ENCODE data around the gene TXNDC8.
"Not testable (repeated sequence)": the region's sequence is repeated elsewhere in the genome, so short reads cannot be mapped to it uniquely, and the experiment has no call there.

TXNDC8 gene

DNA sequence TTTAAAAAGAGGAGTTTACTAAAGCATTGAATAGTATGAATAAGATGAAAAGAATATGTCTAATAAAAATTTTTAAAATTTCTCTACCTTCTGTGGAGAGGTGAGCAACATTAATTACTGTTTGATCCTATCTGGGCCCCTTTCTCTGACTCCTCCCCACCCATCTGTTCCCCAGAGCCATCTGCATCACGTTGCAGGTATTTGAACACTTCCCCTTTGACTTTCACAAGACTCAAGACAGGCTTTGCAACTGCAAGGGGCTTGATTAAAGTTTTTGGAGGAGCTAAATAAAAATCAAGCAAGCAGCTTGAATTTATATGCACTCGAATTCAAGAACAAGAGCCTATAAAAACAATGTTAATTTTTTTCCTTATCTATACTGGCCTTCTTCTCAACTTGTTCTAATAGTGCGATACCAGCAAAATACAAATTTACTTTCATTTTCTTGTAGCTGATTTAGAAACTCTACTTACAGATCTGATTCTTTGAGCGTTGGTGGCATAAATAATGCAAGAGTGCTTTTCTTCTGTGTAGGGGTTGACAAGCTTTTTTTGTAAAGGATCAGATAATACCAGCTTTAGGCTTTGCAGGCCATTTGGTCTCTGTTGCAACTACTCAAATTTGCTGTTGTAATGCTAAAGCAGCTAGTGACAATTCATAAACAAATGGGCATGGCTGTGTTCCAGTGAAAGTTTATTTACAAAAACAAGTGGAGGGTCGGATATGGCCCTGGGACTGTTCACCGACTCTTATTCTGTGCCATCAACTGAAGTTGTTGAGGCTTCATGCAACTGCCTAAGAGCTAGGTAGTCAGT lies 21.2 kb downstream of the TXNDC8 start (continued):
- TF ChIP-seq, protein P1, sequence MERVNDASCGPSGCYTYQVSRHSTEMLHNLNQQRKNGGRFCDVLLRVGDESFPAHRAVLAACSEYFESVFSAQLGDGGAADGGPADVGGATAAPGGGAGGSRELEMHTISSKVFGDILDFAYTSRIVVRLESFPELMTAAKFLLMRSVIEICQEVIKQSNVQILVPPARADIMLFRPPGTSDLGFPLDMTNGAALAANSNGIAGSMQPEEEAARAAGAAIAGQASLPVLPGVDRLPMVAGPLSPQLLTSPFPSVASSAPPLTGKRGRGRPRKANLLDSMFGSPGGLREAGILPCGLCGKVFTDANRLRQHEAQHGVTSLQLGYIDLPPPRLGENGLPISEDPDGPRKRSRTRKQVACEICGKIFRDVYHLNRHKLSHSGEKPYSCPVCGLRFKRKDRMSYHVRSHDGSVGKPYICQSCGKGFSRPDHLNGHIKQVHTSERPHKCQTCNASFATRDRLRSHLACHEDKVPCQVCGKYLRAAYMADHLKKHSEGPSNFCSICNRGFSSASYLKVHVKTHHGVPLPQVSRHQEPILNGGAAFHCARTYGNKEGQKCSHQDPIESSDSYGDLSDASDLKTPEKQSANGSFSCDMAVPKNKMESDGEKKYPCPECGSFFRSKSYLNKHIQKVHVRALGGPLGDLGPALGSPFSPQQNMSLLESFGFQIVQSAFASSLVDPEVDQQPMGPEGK (CRISPR knock-in tag; IDR thresholded peaks at IDR 0.05; ENCODE audit: borderline replicate concordance) = no peak
- TF ChIP-seq, protein P2, sequence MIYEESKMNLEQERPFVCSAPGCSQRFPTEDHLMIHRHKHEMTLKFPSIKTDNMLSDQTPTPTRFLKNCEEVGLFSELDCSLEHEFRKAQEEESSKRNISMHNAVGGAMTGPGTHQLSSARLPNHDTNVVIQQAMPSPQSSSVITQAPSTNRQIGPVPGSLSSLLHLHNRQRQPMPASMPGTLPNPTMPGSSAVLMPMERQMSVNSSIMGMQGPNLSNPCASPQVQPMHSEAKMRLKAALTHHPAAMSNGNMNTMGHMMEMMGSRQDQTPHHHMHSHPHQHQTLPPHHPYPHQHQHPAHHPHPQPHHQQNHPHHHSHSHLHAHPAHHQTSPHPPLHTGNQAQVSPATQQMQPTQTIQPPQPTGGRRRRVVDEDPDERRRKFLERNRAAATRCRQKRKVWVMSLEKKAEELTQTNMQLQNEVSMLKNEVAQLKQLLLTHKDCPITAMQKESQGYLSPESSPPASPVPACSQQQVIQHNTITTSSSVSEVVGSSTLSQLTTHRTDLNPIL (CRISPR knock-in tag; IDR thresholded peaks at IDR 0.05; ENCODE audit: low read depth) = no peak
- no peak for TF ChIP-seq PPARA (CRISPR knock-in tag; IDR thresholded peaks at IDR 0.05; ENCODE audit: borderline replicate concordance)

DNA sequence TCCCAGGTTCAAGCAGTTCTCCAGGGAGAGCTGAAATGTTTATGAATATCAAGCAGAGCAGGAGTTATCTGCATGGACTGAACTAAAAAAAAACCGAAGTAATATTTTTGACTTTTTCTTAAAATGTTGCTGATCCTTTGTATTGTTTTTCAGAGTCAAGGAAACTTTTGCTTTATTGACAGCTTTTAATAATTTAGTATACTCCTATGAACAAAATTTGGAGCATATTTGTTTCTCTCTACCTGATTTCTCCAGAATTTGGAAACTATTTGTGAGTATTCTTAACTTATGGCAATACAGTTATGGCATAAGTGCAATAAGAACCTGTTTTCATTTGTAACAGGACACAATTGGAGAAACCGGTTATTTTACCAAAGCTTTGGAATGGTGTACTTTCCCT lies 25.7 kb downstream of the TXNDC8 start:
- not testable (repeated sequence) for ATAC-seq

DNA sequence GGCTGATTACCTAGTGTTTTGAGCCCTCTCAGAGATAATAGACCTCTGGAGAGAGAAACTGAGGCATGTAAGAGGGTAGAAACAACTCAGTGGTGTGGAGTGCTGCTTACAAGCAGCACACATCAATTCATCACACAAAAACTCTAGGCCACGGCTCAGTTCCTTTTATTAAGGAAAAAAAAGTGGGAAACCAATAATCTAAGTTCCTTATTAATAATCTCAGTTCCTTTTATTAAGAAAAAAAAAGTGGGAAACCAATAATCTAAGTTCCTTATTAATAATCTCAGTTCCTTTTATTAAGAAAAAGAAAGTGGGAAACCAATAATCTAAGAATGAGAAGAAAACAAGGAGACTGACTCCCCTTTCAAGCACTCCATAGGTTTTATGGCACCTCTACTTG lies 28.0 kb downstream of the TXNDC8 start:
- TF ChIP-seq ZFP3 (CRISPR knock-in tag; IDR thresholded peaks at IDR 0.05) (no peak), ZNF70 (CRISPR knock-in tag; IDR thresholded peaks at IDR 0.05) (no peak), PPARA (CRISPR knock-in tag; IDR thresholded peaks at IDR 0.05; ENCODE audit: borderline replicate concordance) (no peak), ARNTL (CRISPR knock-in tag; IDR thresholded peaks at IDR 0.05; ENCODE audit: borderline replicate concordance, low read depth) (no peak), ZNF8 (CRISPR knock-in tag; IDR thresholded peaks at IDR 0.05) (no peak), ZFP30 (CRISPR knock-in tag; IDR thresholded peaks at IDR 0.05) (no peak), GLIS3 (CRISPR knock-in tag; IDR thresholded peaks at IDR 0.05) (no peak), ISL1 (CRISPR knock-in tag; IDR thresholded peaks at IDR 0.05) (no peak), BACH2 (CRISPR knock-in tag; IDR thresholded peaks at IDR 0.05; ENCODE audit: borderline replicate concordance) (no peak), ZC3H10 (CRISPR knock-in tag; IDR thresholded peaks at IDR 0.05) (no peak), TCF4 (CRISPR knock-in tag; IDR thresholded peaks at IDR 0.05; ENCODE audit: borderline replicate concordance) (no peak), SNAI2 (CRISPR knock-in tag; IDR thresholded peaks at IDR 0.05) (no peak), ZNF565 (CRISPR knock-in tag; conservative IDR thresholded peaks at IDR 0.05; ENCODE audit: low read depth) (no peak), OSR1 (CRISPR knock-in tag; IDR thresholded peaks at IDR 0.05) (no peak), CSDC2 (CRISPR knock-in tag; IDR thresholded peaks at IDR 0.05) (no peak), RARB (CRISPR knock-in tag; IDR thresholded peaks at IDR 0.05) (no peak)
- TF ChIP-seq, protein P1 (CRISPR knock-in tag; IDR thresholded peaks at IDR 0.05; ENCODE audit: borderline replicate concordance) = no peak
- TF ChIP-seq, protein P3, sequence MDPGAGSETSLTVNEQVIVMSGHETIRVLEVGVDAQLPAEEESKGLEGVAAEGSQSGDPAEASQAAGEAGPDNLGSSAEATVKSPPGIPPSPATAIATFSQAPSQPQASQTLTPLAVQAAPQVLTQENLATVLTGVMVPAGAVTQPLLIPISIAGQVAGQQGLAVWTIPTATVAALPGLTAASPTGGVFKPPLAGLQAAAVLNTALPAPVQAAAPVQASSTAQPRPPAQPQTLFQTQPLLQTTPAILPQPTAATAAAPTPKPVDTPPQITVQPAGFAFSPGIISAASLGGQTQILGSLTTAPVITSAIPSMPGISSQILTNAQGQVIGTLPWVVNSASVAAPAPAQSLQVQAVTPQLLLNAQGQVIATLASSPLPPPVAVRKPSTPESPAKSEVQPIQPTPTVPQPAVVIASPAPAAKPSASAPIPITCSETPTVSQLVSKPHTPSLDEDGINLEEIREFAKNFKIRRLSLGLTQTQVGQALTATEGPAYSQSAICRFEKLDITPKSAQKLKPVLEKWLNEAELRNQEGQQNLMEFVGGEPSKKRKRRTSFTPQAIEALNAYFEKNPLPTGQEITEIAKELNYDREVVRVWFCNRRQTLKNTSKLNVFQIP (CRISPR knock-in tag; IDR thresholded peaks at IDR 0.05; ENCODE audit: borderline replicate concordance, low read depth) = no peak
- TF ChIP-seq, protein P2 (CRISPR knock-in tag; IDR thresholded peaks at IDR 0.05; ENCODE audit: low read depth) = no peak
- TF ChIP-seq, protein P4, sequence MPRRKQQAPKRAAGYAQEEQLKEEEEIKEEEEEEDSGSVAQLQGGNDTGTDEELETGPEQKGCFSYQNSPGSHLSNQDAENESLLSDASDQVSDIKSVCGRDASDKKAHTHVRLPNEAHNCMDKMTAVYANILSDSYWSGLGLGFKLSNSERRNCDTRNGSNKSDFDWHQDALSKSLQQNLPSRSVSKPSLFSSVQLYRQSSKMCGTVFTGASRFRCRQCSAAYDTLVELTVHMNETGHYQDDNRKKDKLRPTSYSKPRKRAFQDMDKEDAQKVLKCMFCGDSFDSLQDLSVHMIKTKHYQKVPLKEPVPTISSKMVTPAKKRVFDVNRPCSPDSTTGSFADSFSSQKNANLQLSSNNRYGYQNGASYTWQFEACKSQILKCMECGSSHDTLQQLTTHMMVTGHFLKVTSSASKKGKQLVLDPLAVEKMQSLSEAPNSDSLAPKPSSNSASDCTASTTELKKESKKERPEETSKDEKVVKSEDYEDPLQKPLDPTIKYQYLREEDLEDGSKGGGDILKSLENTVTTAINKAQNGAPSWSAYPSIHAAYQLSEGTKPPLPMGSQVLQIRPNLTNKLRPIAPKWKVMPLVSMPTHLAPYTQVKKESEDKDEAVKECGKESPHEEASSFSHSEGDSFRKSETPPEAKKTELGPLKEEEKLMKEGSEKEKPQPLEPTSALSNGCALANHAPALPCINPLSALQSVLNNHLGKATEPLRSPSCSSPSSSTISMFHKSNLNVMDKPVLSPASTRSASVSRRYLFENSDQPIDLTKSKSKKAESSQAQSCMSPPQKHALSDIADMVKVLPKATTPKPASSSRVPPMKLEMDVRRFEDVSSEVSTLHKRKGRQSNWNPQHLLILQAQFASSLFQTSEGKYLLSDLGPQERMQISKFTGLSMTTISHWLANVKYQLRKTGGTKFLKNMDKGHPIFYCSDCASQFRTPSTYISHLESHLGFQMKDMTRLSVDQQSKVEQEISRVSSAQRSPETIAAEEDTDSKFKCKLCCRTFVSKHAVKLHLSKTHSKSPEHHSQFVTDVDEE (CRISPR knock-in tag; IDR thresholded peaks at IDR 0.05) = no peak
- no peak for ATAC-seq
